Measurements from ENCODE around the gene MYCT1. TPM values are rescaled to one million over a fixed set of nuclear protein-coding genes. Genes with fewer than 3 reads are reported as not detected.

The MYCT1 gene
- total RNA-seq, 1 experiment from 2014 or later: not detected

GRCh38 chr6:152745509-152746171 lies 47.9 kb downstream of the MYCT1 start:
- Histone ChIP-seq H3K9me3 (ENCODE audit: control insufficient read depth, insufficient read depth, low read depth, low read length) (no peaks in the 10 kb centered on the region), H3K4me1 (ENCODE audit: control insufficient read depth, insufficient read depth, low read length) (no peaks in the 10 kb centered on the region), H3K36me3 (ENCODE audit: control insufficient read depth, insufficient read depth, low read length) (no peaks in the 10 kb centered on the region), H3K4me3 (ENCODE audit: low read depth in 2 of 2, low read length in 2 of 2) (no peak overlapping the region), H3K27ac (ENCODE audit: low read length) (no peak overlapping the region), H3K27me3 (ENCODE audit: control insufficient read depth, insufficient read depth, low read length) (no peaks in the 10 kb centered on the region; the same call in 1 of the 2 replicates)
- intact Hi-C loops (cut with micrococcal nuclease; ENCODE audit: unreplicated experiment) (no loop called here), in situ Hi-C loops (cut with HindIII; ENCODE audit: low pct_unique_long_range_greater_than_20kb, low sequenced_read_pairs) (no loop called here)
- ATAC-seq: no peak
- no TSS peak for BruUV-seq (replicated peaks)
- CTCF ChIA-PET: no interaction called here
- TF ChIP-seq, protein P1, sequence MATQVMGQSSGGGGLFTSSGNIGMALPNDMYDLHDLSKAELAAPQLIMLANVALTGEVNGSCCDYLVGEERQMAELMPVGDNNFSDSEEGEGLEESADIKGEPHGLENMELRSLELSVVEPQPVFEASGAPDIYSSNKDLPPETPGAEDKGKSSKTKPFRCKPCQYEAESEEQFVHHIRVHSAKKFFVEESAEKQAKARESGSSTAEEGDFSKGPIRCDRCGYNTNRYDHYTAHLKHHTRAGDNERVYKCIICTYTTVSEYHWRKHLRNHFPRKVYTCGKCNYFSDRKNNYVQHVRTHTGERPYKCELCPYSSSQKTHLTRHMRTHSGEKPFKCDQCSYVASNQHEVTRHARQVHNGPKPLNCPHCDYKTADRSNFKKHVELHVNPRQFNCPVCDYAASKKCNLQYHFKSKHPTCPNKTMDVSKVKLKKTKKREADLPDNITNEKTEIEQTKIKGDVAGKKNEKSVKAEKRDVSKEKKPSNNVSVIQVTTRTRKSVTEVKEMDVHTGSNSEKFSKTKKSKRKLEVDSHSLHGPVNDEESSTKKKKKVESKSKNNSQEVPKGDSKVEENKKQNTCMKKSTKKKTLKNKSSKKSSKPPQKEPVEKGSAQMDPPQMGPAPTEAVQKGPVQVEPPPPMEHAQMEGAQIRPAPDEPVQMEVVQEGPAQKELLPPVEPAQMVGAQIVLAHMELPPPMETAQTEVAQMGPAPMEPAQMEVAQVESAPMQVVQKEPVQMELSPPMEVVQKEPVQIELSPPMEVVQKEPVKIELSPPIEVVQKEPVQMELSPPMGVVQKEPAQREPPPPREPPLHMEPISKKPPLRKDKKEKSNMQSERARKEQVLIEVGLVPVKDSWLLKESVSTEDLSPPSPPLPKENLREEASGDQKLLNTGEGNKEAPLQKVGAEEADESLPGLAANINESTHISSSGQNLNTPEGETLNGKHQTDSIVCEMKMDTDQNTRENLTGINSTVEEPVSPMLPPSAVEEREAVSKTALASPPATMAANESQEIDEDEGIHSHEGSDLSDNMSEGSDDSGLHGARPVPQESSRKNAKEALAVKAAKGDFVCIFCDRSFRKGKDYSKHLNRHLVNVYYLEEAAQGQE (IDR thresholded peaks at IDR 0.05; ENCODE audit: insufficient read depth in 1 of 2, low read depth in 2 of 2, low read length in 1 of 2): no peak
- TF ChIP-seq CTCF (IDR thresholded peaks at IDR 0.05): no peak
- no peak for TF ChIP-seq SIN3A (IDR thresholded peaks at IDR 0.05; ENCODE audit: borderline replicate concordance, insufficient read depth, low read depth, low read length)
- TF ChIP-seq POLR2AphosphoS5 (IDR thresholded peaks at IDR 0.05; ENCODE audit: low read depth, low read length): no peak
- TF ChIP-seq TCF7L2 (IDR thresholded peaks at IDR 0.05; ENCODE audit: low read depth, low read length): no peak
- no peak for DNase-seq (ENCODE audit: low read depth, low spot score)
- POLR2A ChIA-PET: no interaction called here

- intact Hi-C loops (cut with micrococcal nuclease; ENCODE audit: unreplicated experiment) (no loop called here), in situ Hi-C loops (cut with HindIII; ENCODE audit: low pct_unique_long_range_greater_than_20kb, low sequenced_read_pairs) (no loop called here)
- no peaks in the 10 kb centered on the region for H3K4me1 ChIP-seq (ENCODE audit: control insufficient read depth, insufficient read depth, low read length)
These were observed 48.5 kb downstream of the MYCT1 start for GRCh38 chr6:152746172-152746553.

GRCh38 chr6:152748843-152749242 lies 51.1 kb downstream of the MYCT1 start:
- BruUV-seq (replicated peaks): no TSS peak
- ATAC-seq (no peak), DNase-seq (ENCODE audit: low read depth, low spot score) (peak; percentile 28)
- TF ChIP-seq, protein P1 (IDR thresholded peaks at IDR 0.05; ENCODE audit: insufficient read depth in 1 of 2, low read depth in 2 of 2, low read length in 1 of 2): no peak
- peak; percentile 27; the same call in 1 of the 2 replicates for TF ChIP-seq CTCF (IDR thresholded peaks at IDR 0.05)
- CTCF ChIA-PET: interaction anchor here (0.7 to 3.5 kb wide), 2 partner anchors 123 to 200 kb away, joined by 3 to 14 read pairs; no protein-coding TSS in a partner anchor
- no peaks in the 10 kb centered on the region for H3K4me1 ChIP-seq (ENCODE audit: control insufficient read depth, insufficient read depth, low read length)
- H3K36me3 ChIP-seq (ENCODE audit: control insufficient read depth, insufficient read depth, low read length): no peaks in the 10 kb centered on the region
- POLR2A ChIA-PET: no interaction called here
- H3K27ac ChIP-seq (ENCODE audit: low read length): no peak overlapping the region
- H3K4me3 ChIP-seq (ENCODE audit: low read depth in 2 of 2, low read length in 2 of 2): no peak overlapping the region
- no peaks in the 10 kb centered on the region for H3K27me3 ChIP-seq (ENCODE audit: control insufficient read depth, insufficient read depth, low read length)
- in situ Hi-C loops (cut with HindIII; ENCODE audit: low pct_unique_long_range_greater_than_20kb, low sequenced_read_pairs) (no loop called here), intact Hi-C loops (cut with micrococcal nuclease; ENCODE audit: unreplicated experiment) (loop anchor here (1.0 kb wide), 1 partner anchor 199 kb away; no protein-coding TSS in a partner anchor)
- H3K9me3 ChIP-seq (ENCODE audit: control insufficient read depth, insufficient read depth, low read depth, low read length): no peaks in the 10 kb centered on the region

More at GRCh38 chr6:152746172-152746553, 48.5 kb downstream of the MYCT1 start:
- Histone ChIP-seq H3K36me3 (ENCODE audit: control insufficient read depth, insufficient read depth, low read length) (no peaks in the 10 kb centered on the region), H3K9me3 (ENCODE audit: control insufficient read depth, insufficient read depth, low read depth, low read length) (no peaks in the 10 kb centered on the region), H3K27me3 (ENCODE audit: control insufficient read depth, insufficient read depth, low read length) (no peaks in the 10 kb centered on the region; the same call in 1 of the 2 replicates), H3K4me3 (ENCODE audit: low read depth in 2 of 2, low read length in 2 of 2) (no peak overlapping the region), H3K27ac (ENCODE audit: low read length) (no peak overlapping the region)
- ChIA-PET CTCF (no interaction called here), POLR2A (no interaction called here)
- DNase-seq (ENCODE audit: low read depth, low spot score): peak; percentile 42
- no peak for TF ChIP-seq TCF7L2 (IDR thresholded peaks at IDR 0.05; ENCODE audit: low read depth, low read length)
- ATAC-seq: no peak
- no TSS peak for BruUV-seq (replicated peaks)

All from Panc1 (cell line).